Keratinocyte (primary cell): ENCODE measurements around the gene RAB14. TPM values are rescaled to one million over a fixed set of nuclear protein-coding genes. Genes with fewer than 3 reads are reported as not detected.
A peak's percentile ranks its signal among the peaks of the same experiment; 100 is the strongest.

Experiments
- DNase-seq: peaks from one replicate; pipeline ENCODE4 v3.0.0-alpha.2; 2011; ENCODE audit warnings: low read depth, missing footprints, low spot score
- FAIRE-seq: peaks from 2 replicates; lab custom pipeline; 2011; peaks lifted over from hg19 to GRCh38; lab: Jason Lieb, UNC
- H2AFZ ChIP-seq: 2 replicates; pipeline ENCODE4 v1.6.0; 2012; ENCODE audit warnings: low read length, control low read depth, inconsistent platforms; ENCODE audit not compliant: control insufficient read depth
- H3K27ac ChIP-seq: 2 replicates; pipeline ENCODE4 v1.5.1; 2011; ENCODE audit warnings: low read length; ENCODE audit not compliant: control insufficient read depth, insufficient read depth
- H3K27me3 ChIP-seq: 3 replicates; pipeline ENCODE4 v1.6.0; 2011; ENCODE audit warnings: low read length; ENCODE audit not compliant: control insufficient read depth, insufficient read depth; ENCODE audit errors: extremely low read depth
- H3K36me3 ChIP-seq, 2 experiments: 2 replicates in 1 of 2; 3 replicates in 1 of 2; pipeline ENCODE4 v1.5.1; 2011; ENCODE audit warnings: low read length in 2 of 2, mild to moderate bottlenecking in 1 of 2; ENCODE audit not compliant: control insufficient read depth in 2 of 2, insufficient read depth in 2 of 2; ENCODE audit errors: extremely low read depth in 1 of 2
- H3K4me1 ChIP-seq: 3 replicates; pipeline ENCODE4 v1.5.1; 2011; ENCODE audit warnings: low read length; ENCODE audit not compliant: control insufficient read depth, insufficient read depth; ENCODE audit errors: extremely low read depth
- H3K4me2 ChIP-seq: 3 replicates; pipeline ENCODE4 v1.6.0; 2011; ENCODE audit warnings: low read depth, low read length; ENCODE audit not compliant: control insufficient read depth, insufficient read depth; ENCODE audit errors: extremely low read depth
- H3K4me3 ChIP-seq, 3 experiments: fragments of 200-600 bp in 1 of 3; sonication (generic) in 1 of 3; 2 replicates in 2 of 3; 3 replicates in 1 of 3; pipeline ENCODE4 v1.5.1; 2011 to 2016; ENCODE audit warnings: low read length in 3 of 3, mild to moderate bottlenecking in 3 of 3, control low read depth in 2 of 3, inconsistent platforms in 1 of 3, low read depth in 1 of 3, mixed read lengths in 1 of 3, mixed run types in 1 of 3, moderate library complexity in 1 of 3; ENCODE audit not compliant: control insufficient read depth in 2 of 3, insufficient read depth in 2 of 3; ENCODE audit errors: extremely low read depth in 1 of 3
- H3K79me2 ChIP-seq: 2 replicates; pipeline ENCODE4 v1.6.0; 2012; ENCODE audit warnings: low read length; ENCODE audit not compliant: control insufficient read depth, insufficient read depth
- H3K9ac ChIP-seq: 3 replicates; pipeline ENCODE4 v1.6.0; 2011; ENCODE audit warnings: low read length; ENCODE audit not compliant: control insufficient read depth, insufficient read depth; ENCODE audit errors: extremely low read depth
- H3K9me1 ChIP-seq: 3 replicates; pipeline ENCODE4 v1.6.0; 2011; ENCODE audit warnings: low read length; ENCODE audit not compliant: control insufficient read depth, insufficient read depth; ENCODE audit errors: extremely low read depth
- H3K9me3 ChIP-seq: 2 replicates; pipeline ENCODE4 v1.5.1; 2012; ENCODE audit warnings: low read depth, low read length; ENCODE audit not compliant: control insufficient read depth
- H4K20me1 ChIP-seq: 3 replicates; pipeline ENCODE4 v1.6.0; 2011; ENCODE audit warnings: low read length; ENCODE audit not compliant: control insufficient read depth, insufficient read depth; ENCODE audit errors: extremely low read depth
- EZH2 ChIP-seq: IDR thresholded peaks from one replicate; pipeline ENCODE4 v1.6.1; 2012; ENCODE audit warnings: inconsistent platforms, mild to moderate bottlenecking, low read length, moderate library complexity
- dilution Hi-C: fragments of 300-500 bp; cut with MboI; formaldehyde crosslinking; loops from one replicate; pipeline ENCODE4 v1.7.0; 2020; ENCODE audit warnings: low sequenced_read_pairs; ENCODE audit not compliant: extremely low pct_ligation_motif_present
- polyA plus RNA-seq, 5 experiments: library from polyadenylated mRNA; depleted of rRNA in 3 of 5; stranded (reverse) in 3 of 5; stranded (forward) in 1 of 5; unstranded in 1 of 5; fragments of >200 nt; gene quantifications; 1 replicate in 1 of 5; 2 replicates in 3 of 5; 3 replicates in 1 of 5; pipeline versions ENCODE4 v1.2.1 to v1.2.3, GENCODE V29; 2011 to 2012; ENCODE audit warnings: missing spikeins in 2 of 5, low read depth in 1 of 5, low replicate concordance in 1 of 5
- TF ChIP-seq, protein P1 (sequence below), 3 experiments: IDR thresholded peaks in 1 of 3; conservative IDR thresholded peaks in 1 of 3; optimal IDR thresholded peaks in 1 of 3; 2 replicates in 2 of 3; 3 replicates in 1 of 3; pipeline versions ENCODE3 to v1.5.1; 2011; ENCODE audit warnings: low read length in 3 of 3, mild to moderate bottlenecking in 3 of 3, moderate library complexity in 2 of 3, control low read depth in 1 of 3, inconsistent platforms in 1 of 3; ENCODE audit not compliant: insufficient read depth in 2 of 3; ENCODE audit errors: extremely low read depth in 1 of 3

Gene RAB14
- polyA plus RNA-seq, 1 donor (not counting 4 experiments of a cell fraction or from before 2014, with no cell fraction given), result 42.8 TPM

DNA sequence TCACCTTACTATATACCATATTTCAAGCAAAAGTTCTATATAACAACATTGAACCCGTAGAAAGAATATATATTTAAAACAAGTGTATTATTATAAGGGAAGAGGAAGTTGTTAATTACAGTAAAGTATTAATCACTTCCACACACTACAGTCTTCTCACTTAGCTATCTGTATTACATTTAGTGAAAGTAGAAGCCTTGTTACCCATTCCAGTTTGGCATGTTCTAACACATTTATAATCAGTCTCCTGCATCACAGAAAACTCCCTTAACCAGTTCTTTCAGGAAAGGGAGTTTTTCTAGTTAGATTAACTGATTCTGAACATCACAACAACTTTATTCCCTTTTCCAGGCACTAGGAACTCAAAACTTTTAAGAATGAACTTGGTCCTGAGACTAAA lies 6.9 kb downstream of the RAB14 start:
- peak; percentile 33 for DNase-seq
- Histone ChIP-seq H3K36me3 (peaks cover 0 to 2% of the 10 kb centered on the region in 2 experiments), H3K9ac (peak overlapping the region; percentile 72), H3K9me1 (no peaks in the 10 kb centered on the region), H3K27ac (peak overlapping the region; percentile 92), H3K4me3 (peak overlapping the region in 2 of 3 experiments; percentile 57 to 91), H3K9me3 (no peaks in the 10 kb centered on the region), H3K79me2 (peaks cover 97% of the 10 kb centered on the region), H2AFZ (no peak overlapping the region), H3K27me3 (no peaks in the 10 kb centered on the region), H4K20me1 (peaks cover 9% of the 10 kb centered on the region), H3K4me1 (peaks cover 55% of the 10 kb centered on the region), H3K4me2 (peak overlapping the region; percentile 99)
- dilution Hi-C loops, result no loop called here
- TF ChIP-seq, protein P1, sequence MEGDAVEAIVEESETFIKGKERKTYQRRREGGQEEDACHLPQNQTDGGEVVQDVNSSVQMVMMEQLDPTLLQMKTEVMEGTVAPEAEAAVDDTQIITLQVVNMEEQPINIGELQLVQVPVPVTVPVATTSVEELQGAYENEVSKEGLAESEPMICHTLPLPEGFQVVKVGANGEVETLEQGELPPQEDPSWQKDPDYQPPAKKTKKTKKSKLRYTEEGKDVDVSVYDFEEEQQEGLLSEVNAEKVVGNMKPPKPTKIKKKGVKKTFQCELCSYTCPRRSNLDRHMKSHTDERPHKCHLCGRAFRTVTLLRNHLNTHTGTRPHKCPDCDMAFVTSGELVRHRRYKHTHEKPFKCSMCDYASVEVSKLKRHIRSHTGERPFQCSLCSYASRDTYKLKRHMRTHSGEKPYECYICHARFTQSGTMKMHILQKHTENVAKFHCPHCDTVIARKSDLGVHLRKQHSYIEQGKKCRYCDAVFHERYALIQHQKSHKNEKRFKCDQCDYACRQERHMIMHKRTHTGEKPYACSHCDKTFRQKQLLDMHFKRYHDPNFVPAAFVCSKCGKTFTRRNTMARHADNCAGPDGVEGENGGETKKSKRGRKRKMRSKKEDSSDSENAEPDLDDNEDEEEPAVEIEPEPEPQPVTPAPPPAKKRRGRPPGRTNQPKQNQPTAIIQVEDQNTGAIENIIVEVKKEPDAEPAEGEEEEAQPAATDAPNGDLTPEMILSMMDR (optimal IDR thresholded peaks at IDR 0.05 in 1 of 3, IDR thresholded peaks at IDR 0.05 in 1 of 3, conservative IDR thresholded peaks at IDR 0.05 in 1 of 3; ENCODE audit: extremely low read depth in 1 of 3, insufficient read depth in 2 of 3, low read length in 3 of 3), result no peak
- no peak for TF ChIP-seq EZH2
- peak; percentile 43 for FAIRE-seq

DNA sequence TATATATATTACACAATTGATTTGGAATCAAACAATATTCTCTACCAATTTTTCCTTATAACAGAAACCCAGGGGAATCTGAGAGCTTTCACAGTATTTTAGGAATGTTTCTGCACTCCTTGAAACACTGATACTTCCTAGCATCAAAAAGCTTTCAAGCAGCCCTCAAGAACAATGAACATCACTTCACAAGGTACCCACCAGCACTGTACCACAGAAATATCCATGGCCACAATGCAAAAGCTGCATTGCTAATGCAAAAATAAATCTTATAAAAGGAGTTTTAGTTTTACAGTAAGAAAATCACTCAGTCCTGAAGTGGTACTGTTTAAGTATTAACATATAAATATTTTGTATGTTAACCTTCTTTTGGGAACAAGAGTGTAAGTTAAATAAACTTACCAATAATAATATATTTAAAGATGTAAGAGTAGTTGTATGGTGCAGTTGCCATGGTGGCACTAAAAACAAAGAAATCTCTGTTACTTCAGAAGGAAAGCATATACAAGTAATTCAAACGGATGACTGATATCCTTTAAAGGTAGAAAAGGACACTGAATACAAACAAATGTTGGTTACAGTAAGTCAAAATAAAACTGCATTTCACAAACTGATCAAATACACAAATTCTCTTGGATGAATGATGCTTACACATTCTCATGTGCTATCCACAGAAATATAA lies 8.6 kb downstream of the RAB14 start:
- peaks cover 55% of the 10 kb centered on the region for H3K4me1 ChIP-seq
- H3K27me3 ChIP-seq, result no peaks in the 10 kb centered on the region
- DNase-seq (no peak), FAIRE-seq (no peak)
- no peak overlapping the region for H3K4me3 ChIP-seq
- no peaks in the 10 kb centered on the region for H3K9me3 ChIP-seq
- peak overlapping the region; percentile 92 for H3K27ac ChIP-seq
- peaks cover 97% of the 10 kb centered on the region for H3K79me2 ChIP-seq
- peak overlapping the region; percentile 11 for H3K9ac ChIP-seq
- TF ChIP-seq EZH2, result no peak
- TF ChIP-seq, protein P1 (optimal IDR thresholded peaks at IDR 0.05 in 1 of 3, IDR thresholded peaks at IDR 0.05 in 1 of 3, conservative IDR thresholded peaks at IDR 0.05 in 1 of 3; ENCODE audit: extremely low read depth in 1 of 3, insufficient read depth in 2 of 3, low read length in 3 of 3), result no peak
- dilution Hi-C loops, result no loop called here
- H3K9me1 ChIP-seq, result no peaks in the 10 kb centered on the region
- H3K4me2 ChIP-seq, result peak overlapping the region; percentile 29
- H3K36me3 ChIP-seq, result peaks cover 0 to 2% of the 10 kb centered on the region in 2 experiments
- peaks cover 4% of the 10 kb centered on the region for H4K20me1 ChIP-seq
- no peak overlapping the region for H2AFZ ChIP-seq
